ENCODE results near the gene YTHDF2. TPM values are rescaled to one million over a fixed set of nuclear protein-coding genes. Genes with fewer than 3 reads are reported as not detected.

Gene YTHDF2
- total RNA-seq, 1 donor from 2014 or later = 150 TPM

DNA sequence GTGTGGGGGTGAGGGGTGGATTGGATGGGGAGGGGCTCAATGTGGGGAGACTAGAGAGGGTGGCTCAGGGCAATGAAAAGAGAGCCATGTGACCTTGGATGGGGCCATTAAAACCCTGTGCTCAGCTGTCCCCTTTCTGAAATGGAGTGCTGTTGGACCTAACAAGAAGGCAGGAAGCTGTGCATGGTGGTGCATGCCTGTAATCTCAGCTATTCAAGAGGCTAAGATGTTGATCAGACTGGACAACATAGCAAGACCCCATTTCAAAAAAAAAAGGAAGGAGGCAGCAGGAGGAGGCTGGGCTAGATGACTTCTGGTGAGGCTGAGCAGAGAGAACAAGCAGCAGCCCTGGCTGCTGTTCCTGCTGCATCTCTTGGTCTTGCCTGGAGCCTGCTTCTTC lies 82.3 kb downstream of the YTHDF2 start:
- Mint-ChIP-seq H3K27ac (ENCODE audit: unreplicated experiment) (no peak overlapping the region), H3K36me3 (ENCODE audit: low read depth) (no peaks in the 10 kb centered on the region), H3K9me3 (no peaks in the 10 kb centered on the region), H3K4me3 (no peak overlapping the region), H3K27me3 (ENCODE audit: low read depth) (peaks cover 22% of the 10 kb centered on the region), H3K4me1 (peaks cover 24% of the 10 kb centered on the region)
- TF ChIP-seq, protein P1, sequence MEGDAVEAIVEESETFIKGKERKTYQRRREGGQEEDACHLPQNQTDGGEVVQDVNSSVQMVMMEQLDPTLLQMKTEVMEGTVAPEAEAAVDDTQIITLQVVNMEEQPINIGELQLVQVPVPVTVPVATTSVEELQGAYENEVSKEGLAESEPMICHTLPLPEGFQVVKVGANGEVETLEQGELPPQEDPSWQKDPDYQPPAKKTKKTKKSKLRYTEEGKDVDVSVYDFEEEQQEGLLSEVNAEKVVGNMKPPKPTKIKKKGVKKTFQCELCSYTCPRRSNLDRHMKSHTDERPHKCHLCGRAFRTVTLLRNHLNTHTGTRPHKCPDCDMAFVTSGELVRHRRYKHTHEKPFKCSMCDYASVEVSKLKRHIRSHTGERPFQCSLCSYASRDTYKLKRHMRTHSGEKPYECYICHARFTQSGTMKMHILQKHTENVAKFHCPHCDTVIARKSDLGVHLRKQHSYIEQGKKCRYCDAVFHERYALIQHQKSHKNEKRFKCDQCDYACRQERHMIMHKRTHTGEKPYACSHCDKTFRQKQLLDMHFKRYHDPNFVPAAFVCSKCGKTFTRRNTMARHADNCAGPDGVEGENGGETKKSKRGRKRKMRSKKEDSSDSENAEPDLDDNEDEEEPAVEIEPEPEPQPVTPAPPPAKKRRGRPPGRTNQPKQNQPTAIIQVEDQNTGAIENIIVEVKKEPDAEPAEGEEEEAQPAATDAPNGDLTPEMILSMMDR (conservative IDR thresholded peaks at IDR 0.05) = no peak
- DNase-seq (ENCODE audit: low read depth, low spot score) = no peak

Other genes with a start within 250 kb of the YTHDF2 start
- gene RCC1, start 230.9 kb upstream of the YTHDF2 start, total RNA-seq = 94.8 and 95.9 TPM in 2 replicates
- 36.1 and 39.2 TPM in 2 replicates for gene TRNAU1AP, start 183.9 kb upstream of the YTHDF2 start, total RNA-seq
- gene RAB42, start 144.7 kb upstream of the YTHDF2 start, total RNA-seq = 1.5 and 2.8 TPM in 2 replicates
- gene TAF12, start 93.9 kb upstream of the YTHDF2 start, total RNA-seq = 25.2 and 27.7 TPM in 2 replicates
- gene RNU11, start 88.3 kb upstream of the YTHDF2 start, total RNA-seq = not detected in 2 replicates
- gene GMEB1, start 68.2 kb upstream of the YTHDF2 start, total RNA-seq = 22.8 and 22.9 TPM in 2 replicates
- gene OPRD1, start 75.2 kb downstream of the YTHDF2 start, total RNA-seq = 2.8 and 3.9 TPM in 2 replicates
- 108 and 119 TPM in 2 replicates for gene EPB41, start 177.6 kb downstream of the YTHDF2 start, total RNA-seq

All from neural crest cell (in vitro differentiated cells).